Neural progenitor cell (in vitro differentiated cells): ENCODE data around the gene RTEL1. TPM values are rescaled to one million over a fixed set of nuclear protein-coding genes. Genes with fewer than 3 reads are reported as not detected.
"Not testable (repeated sequence)": the region's sequence is repeated elsewhere in the genome, so short reads cannot be mapped to it uniquely, and the experiment has no call there.

Experiments used
- DNase-seq: peaks from one replicate; pipeline ENCODE4 v3.0.0-alpha.2; 2016; ENCODE audit warnings: low spot score
- H2AFZ ChIP-seq: fragments of 200-600 bp; sonication (generic); replicated peaks from 2 replicates; pipeline ENCODE4 v1.6.1; 2016; ENCODE audit warnings: antibody characterized with exemption
- H3F3A ChIP-seq: fragments of 200-600 bp; sonication (generic); 2 replicates; pipeline ENCODE4 v1.6.1; 2016; ENCODE audit warnings: antibody characterized with exemption, low read depth
- H3K27ac ChIP-seq: fragments of 200-600 bp; sonication (generic); 2 replicates; pipeline ENCODE4 v1.5.1; 2016; ENCODE audit warnings: mild to moderate bottlenecking
- H3K27me3 ChIP-seq: fragments of 200-600 bp; sonication (generic); 2 replicates; pipeline ENCODE4 v1.6.1; 2016; ENCODE audit warnings: mild to moderate bottlenecking, moderate library complexity
- H3K36me3 ChIP-seq: fragments of 200-600 bp; sonication (generic); 2 replicates; pipeline ENCODE4 v1.5.1; 2016
- H3K4me1 ChIP-seq: fragments of 200-600 bp; sonication (generic); 2 replicates; pipeline ENCODE4 v1.6.1; 2016; ENCODE audit warnings: mixed run types
- H3K4me2 ChIP-seq: fragments of 200-600 bp; sonication (generic); 2 replicates; pipeline ENCODE4 v1.6.1; 2016
- H3K4me3 ChIP-seq: fragments of 200-600 bp; sonication (generic); 2 replicates; pipeline ENCODE4 v1.5.1; 2016
- H3K79me2 ChIP-seq: fragments of 200-600 bp; sonication (generic); 2 replicates; pipeline ENCODE4 v1.6.1; 2016; ENCODE audit warnings: low read depth
- H3K9ac ChIP-seq: fragments of 200-600 bp; sonication (generic); 2 replicates; pipeline ENCODE4 v1.6.1; 2016
- H3K9me3 ChIP-seq: fragments of 200-600 bp; sonication (generic); 2 replicates; pipeline ENCODE4 v1.5.1; 2016; ENCODE audit warnings: low read depth
- H4K20me1 ChIP-seq: fragments of 200-600 bp; sonication (generic); 2 replicates; pipeline ENCODE4 v1.6.1; 2016; ENCODE audit warnings: low read depth
- H3K27ac Mint-ChIP-seq: 3 replicates; pipeline ENCODE4 v1.8.0; 2021; ENCODE audit warnings: mixed read lengths
- H3K27me3 Mint-ChIP-seq: 2 replicates; pipeline ENCODE4 v1.8.0; 2022; ENCODE audit warnings: low read depth, mild to moderate bottlenecking, inconsistent platforms, moderate library complexity, mixed read lengths; ENCODE audit not compliant: insufficient read depth
- H3K36me3 Mint-ChIP-seq: 3 replicates; pipeline ENCODE4 v1.8.0; 2021; ENCODE audit warnings: mixed read lengths
- H3K4me1 Mint-ChIP-seq: 3 replicates; pipeline ENCODE4 v1.8.0; 2021; ENCODE audit warnings: mixed read lengths
- H3K4me3 Mint-ChIP-seq: 3 replicates; pipeline ENCODE4 v1.8.0; 2021; ENCODE audit warnings: mild to moderate bottlenecking, moderate library complexity, mixed read lengths
- H3K9me3 Mint-ChIP-seq: 3 replicates; pipeline ENCODE4 v1.8.0; 2020; ENCODE audit warnings: mixed read lengths
- EZH2 ChIP-seq: fragments of 200-600 bp; sonication (generic); IDR thresholded peaks from 2 replicates; pipeline ENCODE4 v1.6.1; 2017; ENCODE audit warnings: antibody characterized with exemption, mild to moderate bottlenecking, moderate library complexity
- EZH2phosphoT487 ChIP-seq: fragments of 200-600 bp; sonication (generic); IDR thresholded peaks from 2 replicates; pipeline ENCODE4 v1.6.1; 2017; ENCODE audit warnings: antibody characterized with exemption
- total RNA-seq: library from RNA; depleted of rRNA; stranded (reverse); fragments of >200 nt; gene quantifications from 2 replicates; pipeline ENCODE4 v1.2.3, GENCODE V29; 2015; ENCODE audit warnings: low replicate concordance
- TF ChIP-seq, protein P1 (sequence below): fragments of 200-600 bp; sonication (generic); IDR thresholded peaks from 2 replicates; pipeline ENCODE4 v1.5.1; 2017; ENCODE audit warnings: antibody characterized with exemption, mild to moderate bottlenecking

Gene RTEL1
- total RNA-seq, 1 donor from 2014 or later, result 6.0 TPM

DNA sequence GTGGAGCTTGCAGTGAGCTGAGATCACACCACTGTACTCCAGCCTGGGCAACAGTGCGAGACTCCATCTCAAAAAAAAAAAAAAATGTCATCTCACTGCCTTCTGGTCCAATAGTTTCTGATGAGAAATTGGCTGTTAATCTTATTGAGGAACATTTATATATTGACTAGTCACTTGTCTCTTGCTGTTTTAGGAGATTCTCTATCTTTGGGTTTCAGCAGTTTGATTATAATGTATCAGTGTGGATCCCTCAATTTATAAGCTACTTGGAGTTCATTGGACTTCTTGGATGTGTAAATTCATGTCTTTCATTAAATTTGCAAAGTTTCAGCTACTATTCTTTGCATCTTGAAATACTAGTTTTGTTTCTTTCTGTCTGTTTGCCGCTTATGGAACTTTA, 60.9 kb downstream of the RTEL1 start:
- Histone ChIP-seq H3K27me3 (no peaks in the 10 kb centered on the region), H3K9me3 (no peaks in the 10 kb centered on the region), H3K4me2 (no peak overlapping the region), H3K36me3 (peaks cover 3% of the 10 kb centered on the region), H2AFZ (no peak overlapping the region), H3K4me1 (no peaks in the 10 kb centered on the region), H3K9ac (no peak overlapping the region), H3F3A (no peaks in the 10 kb centered on the region), H3K4me3 (no peak overlapping the region), H3K27ac (no peak overlapping the region), H4K20me1 (peaks cover 6% of the 10 kb centered on the region), H3K79me2 (peaks cover 68% of the 10 kb centered on the region)
- TF ChIP-seq, protein P1, sequence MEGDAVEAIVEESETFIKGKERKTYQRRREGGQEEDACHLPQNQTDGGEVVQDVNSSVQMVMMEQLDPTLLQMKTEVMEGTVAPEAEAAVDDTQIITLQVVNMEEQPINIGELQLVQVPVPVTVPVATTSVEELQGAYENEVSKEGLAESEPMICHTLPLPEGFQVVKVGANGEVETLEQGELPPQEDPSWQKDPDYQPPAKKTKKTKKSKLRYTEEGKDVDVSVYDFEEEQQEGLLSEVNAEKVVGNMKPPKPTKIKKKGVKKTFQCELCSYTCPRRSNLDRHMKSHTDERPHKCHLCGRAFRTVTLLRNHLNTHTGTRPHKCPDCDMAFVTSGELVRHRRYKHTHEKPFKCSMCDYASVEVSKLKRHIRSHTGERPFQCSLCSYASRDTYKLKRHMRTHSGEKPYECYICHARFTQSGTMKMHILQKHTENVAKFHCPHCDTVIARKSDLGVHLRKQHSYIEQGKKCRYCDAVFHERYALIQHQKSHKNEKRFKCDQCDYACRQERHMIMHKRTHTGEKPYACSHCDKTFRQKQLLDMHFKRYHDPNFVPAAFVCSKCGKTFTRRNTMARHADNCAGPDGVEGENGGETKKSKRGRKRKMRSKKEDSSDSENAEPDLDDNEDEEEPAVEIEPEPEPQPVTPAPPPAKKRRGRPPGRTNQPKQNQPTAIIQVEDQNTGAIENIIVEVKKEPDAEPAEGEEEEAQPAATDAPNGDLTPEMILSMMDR, result no peak
- TF ChIP-seq EZH2phosphoT487 (no peak), EZH2 (no peak)
- Mint-ChIP-seq H3K27me3 (peaks cover 4% of the 10 kb centered on the region), H3K36me3 (peaks cover 52% of the 10 kb centered on the region), H3K27ac (no peak overlapping the region), H3K4me3 (no peak overlapping the region), H3K4me1 (no peaks in the 10 kb centered on the region), H3K9me3 (peaks cover 33% of the 10 kb centered on the region)
- DNase-seq, result no peak

DNA sequence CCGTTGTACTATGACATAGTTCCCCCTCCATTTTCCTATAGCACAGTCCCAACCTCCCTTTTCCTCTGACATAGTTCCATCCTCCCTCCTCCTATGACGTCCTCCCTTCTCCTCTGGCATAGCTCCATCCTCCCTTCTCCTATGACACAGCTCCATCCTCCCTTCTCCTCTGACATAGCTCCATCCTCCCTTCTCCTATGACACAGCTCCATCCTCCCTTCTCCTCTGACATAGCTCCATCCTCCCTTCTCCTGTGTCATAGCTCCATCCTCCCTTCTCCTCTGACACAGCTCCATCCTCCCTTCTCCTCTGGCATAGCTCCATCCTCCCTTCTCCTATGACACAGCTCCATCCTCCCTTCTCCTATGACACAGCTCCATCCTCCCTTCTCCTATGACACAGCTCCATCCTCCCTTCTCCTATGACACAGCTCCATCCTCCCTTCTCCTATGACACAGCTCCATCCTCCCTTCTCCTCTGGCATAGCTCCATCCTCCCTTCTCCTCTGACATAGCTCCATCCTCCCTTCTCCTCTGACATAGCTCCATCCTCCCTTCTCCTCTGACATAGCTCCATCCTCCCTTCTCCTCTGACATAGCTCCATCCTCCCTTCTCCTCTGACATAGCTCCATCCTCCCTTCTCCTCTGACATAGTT, 65.0 kb downstream of the RTEL1 start:
- H3K27ac Mint-ChIP-seq, H3K9me3 ChIP-seq, H3K4me1 ChIP-seq, H3K27me3 Mint-ChIP-seq, H3K27ac ChIP-seq, DNase-seq, H3K4me3 ChIP-seq, H2AFZ ChIP-seq, H3K36me3 ChIP-seq, H3K4me1 Mint-ChIP-seq, H3K9ac ChIP-seq, H3K4me3 Mint-ChIP-seq, H3K4me2 ChIP-seq, H3F3A ChIP-seq, H3K27me3 ChIP-seq: not testable (repeated sequence)
- Mint-ChIP-seq H3K9me3 (peaks cover 27% of the 10 kb centered on the region), H3K36me3 (peaks cover 45% of the 10 kb centered on the region)
- H3K79me2 ChIP-seq, result peaks cover 39% of the 10 kb centered on the region
- H4K20me1 ChIP-seq, result peaks cover 12% of the 10 kb centered on the region

DNA sequence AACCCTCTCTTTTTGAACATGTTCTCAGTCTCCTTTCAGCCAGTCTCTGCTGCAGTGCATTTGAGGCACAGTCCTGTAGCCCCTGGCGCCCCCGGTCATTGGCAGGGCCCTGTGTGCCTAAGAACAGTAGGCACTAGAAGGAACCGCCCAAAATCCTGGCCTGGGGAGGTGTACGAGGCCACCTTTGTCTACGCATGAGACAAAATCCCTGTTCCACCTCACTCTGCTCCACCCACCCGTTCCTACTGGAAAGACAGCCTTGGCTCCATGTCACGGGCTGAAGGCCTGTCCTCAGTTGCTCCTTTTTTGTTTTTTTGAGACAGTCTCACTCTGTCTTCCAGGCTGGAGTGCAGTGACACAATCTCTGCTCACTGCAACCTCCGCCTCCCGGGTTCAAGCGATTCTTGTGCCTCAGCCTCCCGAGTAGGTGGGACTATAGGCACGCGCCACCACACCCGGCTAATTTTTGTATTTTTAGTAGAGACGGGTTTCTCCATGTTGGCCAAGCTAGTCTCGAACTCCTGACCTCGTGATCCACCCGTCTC, 72.1 kb downstream of the RTEL1 start:
- not testable (repeated sequence) for H3K9me3 Mint-ChIP-seq, H3K27ac ChIP-seq, H3K4me1 Mint-ChIP-seq, H3K4me2 ChIP-seq, H3K4me3 ChIP-seq, DNase-seq, H3K36me3 ChIP-seq, H3K27me3 ChIP-seq, H3K9me3 ChIP-seq, H4K20me1 ChIP-seq, H2AFZ ChIP-seq, H3K27me3 Mint-ChIP-seq, H3K79me2 ChIP-seq, H3K4me3 Mint-ChIP-seq, H3K27ac Mint-ChIP-seq, H3K9ac ChIP-seq, H3K4me1 ChIP-seq
- peaks cover 24% of the 10 kb centered on the region for H3K36me3 Mint-ChIP-seq
- H3F3A ChIP-seq, result peaks cover 13% of the 10 kb centered on the region

DNA sequence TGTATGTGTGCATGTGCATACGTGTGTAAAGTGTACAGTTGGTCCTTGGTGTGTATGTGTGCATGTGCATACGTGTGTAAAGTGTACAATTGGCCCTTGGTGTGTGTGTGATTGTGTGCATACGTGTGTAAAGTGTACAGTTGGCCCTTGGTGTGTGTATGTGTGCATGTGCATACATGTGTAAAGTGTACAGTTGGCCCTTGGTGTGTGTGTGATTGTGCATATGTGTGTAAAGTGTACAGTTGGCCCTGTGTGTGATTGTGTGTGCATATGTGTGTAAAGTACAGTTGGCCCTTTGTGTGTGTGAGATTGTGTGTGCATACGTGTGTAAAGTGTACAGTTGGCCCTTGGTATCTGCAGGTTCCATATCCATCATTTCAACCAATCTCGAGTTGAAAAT, 73.3 kb downstream of the RTEL1 start:
- no peak for TF ChIP-seq EZH2
- TF ChIP-seq, protein P1, result no peak
- peaks cover 5% of the 10 kb centered on the region for H3K27me3 Mint-ChIP-seq
- Histone ChIP-seq H3K27ac (no peak overlapping the region), H3K36me3 (no peaks in the 10 kb centered on the region), H3K9ac (no peak overlapping the region), H3K4me3 (no peak overlapping the region), H3F3A (peaks cover 13% of the 10 kb centered on the region), H3K4me1 (no peaks in the 10 kb centered on the region), H3K79me2 (peaks cover 7% of the 10 kb centered on the region), H2AFZ (no peak overlapping the region), H3K9me3 (no peaks in the 10 kb centered on the region), H3K27me3 (peaks cover 2% of the 10 kb centered on the region), H3K4me2 (no peak overlapping the region), H4K20me1 (peaks cover 16% of the 10 kb centered on the region)
- H3K4me1 Mint-ChIP-seq, result no peaks in the 10 kb centered on the region
- H3K36me3 Mint-ChIP-seq, result peaks cover 17% of the 10 kb centered on the region
- DNase-seq, result no peak
- peaks cover 2% of the 10 kb centered on the region for H3K9me3 Mint-ChIP-seq
- H3K27ac Mint-ChIP-seq, result no peak overlapping the region
- no peak overlapping the region for H3K4me3 Mint-ChIP-seq
